HG02885 (cell line): Measurements from ENCODE around the gene PKLR.
A peak's percentile ranks its signal among the peaks of the same experiment; 100 is the strongest.
"Not testable (repeated sequence)": the region's sequence is repeated elsewhere in the genome, so short reads cannot be mapped to it uniquely, and the experiment has no call there.

Source experiments
- ATAC-seq: cut with Tn5 transposase; IDR thresholded peaks from one replicate; pipeline ENCODE4 v1.9.1; 2021; ENCODE audit warnings: mild to moderate bottlenecking; ENCODE audit not compliant: unreplicated experiment, poor library complexity

Gene PKLR

DNA sequence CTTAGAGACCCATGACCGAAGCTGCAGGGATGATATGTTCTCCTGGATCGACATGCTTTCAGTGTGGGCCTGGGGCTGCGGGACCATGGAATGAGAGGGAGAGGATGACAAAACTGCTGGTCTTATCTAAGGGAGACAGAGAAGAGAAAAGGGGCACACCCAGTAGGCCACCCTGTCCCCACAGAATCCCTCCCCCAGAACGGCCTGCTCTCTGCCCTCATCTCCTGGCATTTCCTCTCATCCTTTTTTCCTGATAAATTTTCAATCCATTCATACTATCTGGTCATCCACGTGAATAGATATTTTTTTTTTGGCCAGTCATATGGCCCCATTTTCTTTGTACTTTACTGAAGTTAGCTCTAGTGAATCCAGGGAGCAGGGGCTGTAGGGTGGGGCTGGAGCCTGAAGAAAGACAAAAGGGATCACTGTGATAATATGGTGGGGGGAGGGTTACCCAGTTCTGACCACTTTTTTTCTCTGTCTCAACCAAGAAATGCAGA, at the start of gene PKLR:
Gene PKLR (minus strand): TSS at position 97 of the 500 bp plus-strand sequence. CDS start 43 bp downstream, at position 54.
- ATAC-seq: no peak

DNA sequence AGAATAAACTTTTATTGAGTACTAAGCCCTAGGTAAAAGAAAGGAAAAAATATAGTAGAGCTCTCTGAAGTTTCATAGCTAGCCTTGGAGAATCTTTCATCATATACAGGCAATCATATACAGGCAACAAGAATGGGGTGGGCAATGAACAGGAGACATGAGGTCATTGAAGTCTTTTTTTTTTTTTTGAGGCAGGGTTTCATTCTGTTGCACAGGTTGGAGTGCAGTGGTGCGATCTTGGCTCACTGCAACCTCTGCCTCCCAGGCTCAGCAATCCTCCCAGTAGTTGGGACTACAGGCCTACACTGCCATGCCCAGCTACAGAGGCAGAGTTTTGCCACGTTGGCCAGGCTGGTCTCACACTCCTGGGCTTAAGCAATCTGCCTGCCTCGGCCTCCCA, 41.6 kb upstream of the PKLR start:
- ATAC-seq: no peak

- ATAC-seq: no peak
These were observed 38.4 kb upstream of the PKLR start for GRCh38 chr1:155339515-155340097.

- ATAC-seq: no peak
These were observed 33.7 kb upstream of the PKLR start for GRCh38 chr1:155334962-155335361.

DNA sequence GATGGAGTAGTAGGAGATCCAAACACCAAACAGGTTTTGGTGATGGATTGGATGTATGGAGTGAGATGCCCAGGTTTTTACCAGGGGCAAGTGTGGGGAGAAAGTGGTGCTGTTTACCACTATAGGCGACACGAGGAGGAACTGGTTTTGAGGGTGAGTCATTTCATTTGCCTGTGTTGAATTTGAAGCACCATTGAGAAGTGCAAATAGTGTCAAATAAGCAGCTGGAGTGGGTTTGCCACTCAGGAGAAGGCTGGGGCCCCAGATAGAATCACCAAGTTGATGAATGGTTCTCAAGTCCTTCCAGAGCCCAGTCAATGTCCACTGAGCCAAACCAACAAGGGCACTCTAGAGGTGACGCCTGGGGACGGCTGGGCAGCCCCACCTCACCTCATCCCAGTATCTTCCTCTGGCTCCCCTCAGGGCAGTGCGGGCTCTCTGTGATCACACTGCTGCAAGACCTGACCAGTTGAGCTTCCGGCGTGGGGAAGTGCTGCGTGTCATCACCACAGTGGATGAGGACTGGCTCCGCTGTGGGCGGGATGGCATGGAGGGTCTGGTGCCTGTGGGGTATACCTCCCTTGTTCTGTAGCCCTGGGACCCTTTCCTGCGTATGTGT, 28.9 kb upstream of the PKLR start:
- no peak for ATAC-seq

DNA sequence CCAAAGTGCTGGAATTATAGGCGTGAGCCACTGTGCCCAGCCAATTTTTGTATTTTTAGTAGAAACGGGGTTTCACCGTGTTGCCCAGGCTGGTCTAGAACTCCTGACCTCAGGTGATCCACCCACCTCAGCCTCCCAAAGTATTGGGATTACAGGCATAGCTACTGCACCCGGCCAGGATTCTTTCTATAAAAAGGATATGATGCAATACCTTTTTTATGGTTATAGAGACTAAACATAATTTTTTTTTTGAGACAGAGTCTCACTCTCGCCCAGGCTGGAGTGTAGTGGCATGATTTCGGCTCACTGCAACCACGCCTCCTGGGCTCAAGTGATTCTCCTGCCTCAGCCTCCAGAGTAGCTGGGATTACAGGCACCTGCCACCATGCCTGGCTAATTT, 27.6 kb upstream of the PKLR start:
- not testable (repeated sequence) for ATAC-seq

- no peak for ATAC-seq
These were observed 26.7 kb upstream of the PKLR start for GRCh38 chr1:155327981-155328380.

GRCh38 chr1:155326631-155327037, 25.4 kb upstream of the PKLR start:
- no peak for ATAC-seq

- no peak for ATAC-seq
These were observed 24.8 kb upstream of the PKLR start for GRCh38 chr1:155326020-155326526.

GRCh38 chr1:155325603-155325893, 24.3 kb upstream of the PKLR start:
- ATAC-seq: no peak

DNA sequence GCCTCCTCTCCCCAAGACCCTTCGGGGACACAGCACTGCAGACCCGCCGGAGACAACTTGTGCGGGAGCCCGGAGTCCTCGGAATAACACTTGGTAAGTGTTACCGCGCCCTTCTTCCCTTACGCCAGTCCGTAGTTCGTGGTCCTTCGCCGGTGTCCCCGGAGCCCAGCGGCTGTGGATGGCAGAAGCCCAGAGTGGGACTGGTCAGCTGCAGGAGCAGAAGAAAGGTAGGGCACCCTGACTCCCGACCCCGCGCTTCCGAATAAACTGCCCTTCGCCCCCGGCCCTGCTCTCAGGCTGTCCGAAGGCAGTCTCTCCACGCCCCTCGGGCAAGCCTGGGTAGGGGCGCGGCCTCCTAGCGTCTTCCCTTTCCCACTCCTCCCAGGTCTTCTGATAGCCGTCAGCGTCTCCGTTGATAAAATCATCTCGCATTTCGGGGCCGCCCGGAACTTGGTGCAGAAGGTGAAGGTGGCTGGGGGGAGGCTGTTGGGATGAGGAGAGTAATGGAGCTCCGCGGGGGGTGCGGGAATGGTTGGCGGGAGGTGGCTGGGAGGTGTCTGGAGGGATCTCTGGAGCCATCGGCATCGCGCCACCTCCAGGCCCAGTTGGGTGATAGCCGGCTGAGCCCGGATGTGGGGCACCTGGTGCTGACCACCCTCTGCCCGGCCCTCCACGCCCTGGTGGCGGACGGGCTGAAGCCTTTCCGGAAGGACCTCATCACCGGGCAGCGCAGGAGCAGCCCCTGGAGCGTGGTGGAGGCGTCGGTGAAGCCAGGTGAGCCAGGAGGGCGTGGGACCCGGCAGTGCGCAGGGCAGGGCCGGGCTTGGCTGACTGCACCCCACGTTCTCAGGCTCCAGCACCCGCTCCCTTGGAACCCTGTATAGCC, 23.7 kb upstream of the PKLR start:
- no peak for ATAC-seq

- peak; percentile 66 for ATAC-seq
These were observed 22.9 kb upstream of the PKLR start for GRCh38 chr1:155324037-155324716.

DNA sequence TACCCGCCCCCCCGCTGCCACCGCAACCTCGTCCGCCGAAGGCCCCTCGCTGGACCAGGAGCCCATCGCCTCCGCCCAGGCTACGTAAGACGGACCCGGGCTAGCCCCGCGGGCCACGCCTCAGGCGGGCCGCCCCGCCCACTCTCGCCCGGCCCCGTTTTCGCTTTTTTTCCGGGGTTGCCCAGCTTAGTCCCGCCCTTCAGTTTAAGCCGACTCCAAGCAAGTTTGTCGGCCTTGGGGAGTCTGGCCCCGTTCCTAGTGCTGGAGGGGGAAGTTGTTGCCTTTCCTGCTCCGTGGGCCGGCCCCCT, 22.4 kb upstream of the PKLR start:
- peak; percentile 45 for ATAC-seq

DNA sequence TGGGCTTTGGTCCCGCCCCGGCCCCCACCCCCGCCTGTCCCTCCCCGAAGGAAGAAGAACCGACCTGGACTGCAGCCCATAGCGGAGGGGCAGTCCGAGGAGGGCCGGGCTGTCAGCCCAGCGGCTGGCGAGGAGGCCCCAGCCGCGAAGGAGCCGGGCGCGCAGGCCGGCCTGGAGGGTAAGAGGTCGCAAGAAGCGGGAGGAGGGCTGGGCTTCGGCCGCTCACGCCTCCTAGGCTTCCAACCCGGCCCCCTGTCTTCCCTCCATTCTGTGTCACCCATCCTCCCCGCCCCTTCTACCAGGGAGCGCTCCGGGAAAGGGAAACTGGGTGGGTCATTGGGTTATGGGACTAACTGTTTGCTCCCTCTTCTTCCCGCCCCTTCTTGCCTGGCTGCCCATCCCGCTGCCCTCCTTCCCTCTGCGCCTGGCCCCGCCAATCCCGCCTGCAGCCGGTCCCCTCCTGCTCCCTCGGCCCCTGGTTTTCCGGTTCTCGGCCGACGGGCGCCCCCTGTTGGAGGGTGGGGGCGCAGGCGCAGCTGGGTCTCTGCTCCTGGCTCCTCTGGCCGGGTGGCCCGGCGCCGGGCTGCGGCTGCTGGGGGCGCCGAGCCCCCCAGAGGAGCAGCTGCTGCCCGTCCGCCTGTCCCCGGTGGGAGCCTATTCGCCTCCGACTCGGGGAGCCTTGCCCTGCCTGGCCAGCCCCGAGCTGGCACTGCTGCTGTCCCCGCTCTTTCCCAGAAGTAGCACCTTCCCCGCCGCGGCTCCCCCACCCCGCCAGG, 21.9 kb upstream of the PKLR start:
- ATAC-seq: peak; percentile 53

DNA sequence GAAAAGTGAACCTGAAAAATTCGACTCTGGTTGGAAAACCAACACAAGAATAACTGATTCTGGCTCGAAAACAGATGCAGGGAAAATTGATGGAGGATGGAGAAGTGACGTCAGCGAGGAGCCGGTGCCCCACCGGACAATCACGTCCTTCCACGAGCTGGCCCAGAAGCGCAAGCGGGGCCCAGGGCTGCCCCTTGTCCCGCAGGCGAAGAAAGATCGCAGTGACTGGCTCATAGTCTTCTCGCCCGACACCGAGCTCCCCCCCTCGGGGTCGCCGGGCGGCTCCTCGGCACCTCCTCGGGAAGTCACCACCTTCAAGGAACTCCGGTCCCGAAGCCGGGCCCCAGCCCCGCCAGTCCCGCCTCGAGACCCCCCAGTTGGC, 21.3 kb upstream of the PKLR start:
- ATAC-seq: no peak

- ATAC-seq: no peak
These were observed 20.6 kb upstream of the PKLR start for GRCh38 chr1:155321639-155322503.

GRCh38 chr1:155320661-155321617, 19.7 kb upstream of the PKLR start, which contains the start of gene RUSC1:
RUSC1 (plus strand) TSS chr1:155320894; CDS start chr1:155321774, 880 bp downstream.
- no peak for ATAC-seq

GRCh38 chr1:155320252-155320651, 19.0 kb upstream of the PKLR start:
- no peak for ATAC-seq
